Measurements from ENCODE around the gene NKX2-4.

DNA sequence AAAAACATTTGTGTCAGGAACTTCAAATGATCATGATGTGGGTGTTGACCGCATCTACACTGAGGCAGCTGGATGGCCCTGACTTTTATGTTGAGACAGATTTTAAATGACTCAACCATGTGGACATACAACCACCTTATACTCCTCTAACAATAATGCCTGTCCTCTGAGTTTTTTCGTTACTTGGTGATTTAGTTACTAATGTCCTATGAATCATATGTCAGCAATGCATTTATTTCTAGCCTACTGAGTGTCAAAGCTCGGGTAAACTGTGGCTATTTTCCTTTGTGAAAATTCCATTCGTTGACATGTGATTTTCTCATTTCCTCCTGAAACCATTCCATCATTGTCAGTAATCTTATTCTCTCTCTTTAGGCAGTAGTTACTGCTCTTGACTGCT lies 38.9 kb upstream of the NKX2-4 start:
- no peak for TF ChIP-seq EZH2 (IDR thresholded peaks at IDR 0.05; ENCODE audit: borderline replicate concordance, insufficient read depth, low read depth, low read length, poor library complexity, severe bottlenecking)
- TF ChIP-seq, protein P1, sequence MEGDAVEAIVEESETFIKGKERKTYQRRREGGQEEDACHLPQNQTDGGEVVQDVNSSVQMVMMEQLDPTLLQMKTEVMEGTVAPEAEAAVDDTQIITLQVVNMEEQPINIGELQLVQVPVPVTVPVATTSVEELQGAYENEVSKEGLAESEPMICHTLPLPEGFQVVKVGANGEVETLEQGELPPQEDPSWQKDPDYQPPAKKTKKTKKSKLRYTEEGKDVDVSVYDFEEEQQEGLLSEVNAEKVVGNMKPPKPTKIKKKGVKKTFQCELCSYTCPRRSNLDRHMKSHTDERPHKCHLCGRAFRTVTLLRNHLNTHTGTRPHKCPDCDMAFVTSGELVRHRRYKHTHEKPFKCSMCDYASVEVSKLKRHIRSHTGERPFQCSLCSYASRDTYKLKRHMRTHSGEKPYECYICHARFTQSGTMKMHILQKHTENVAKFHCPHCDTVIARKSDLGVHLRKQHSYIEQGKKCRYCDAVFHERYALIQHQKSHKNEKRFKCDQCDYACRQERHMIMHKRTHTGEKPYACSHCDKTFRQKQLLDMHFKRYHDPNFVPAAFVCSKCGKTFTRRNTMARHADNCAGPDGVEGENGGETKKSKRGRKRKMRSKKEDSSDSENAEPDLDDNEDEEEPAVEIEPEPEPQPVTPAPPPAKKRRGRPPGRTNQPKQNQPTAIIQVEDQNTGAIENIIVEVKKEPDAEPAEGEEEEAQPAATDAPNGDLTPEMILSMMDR (IDR thresholded peaks at IDR 0.05) = no peak
